Smooth muscle cell (in vitro differentiated cells): ENCODE data around the gene ATP5F1E. TPM values are rescaled to one million over a fixed set of nuclear protein-coding genes. Genes with fewer than 3 reads are reported as not detected.

Experiments used
- DNase-seq: peaks from one replicate; lab custom pipeline; 2025; ENCODE audit not compliant: unreplicated experiment; lab: John Stamatoyannopoulos, UW
- H2AFZ ChIP-seq: fragments of 200-600 bp; sonication (generic); 2 replicates; pipeline ENCODE4 v1.6.0; 2016; ENCODE audit warnings: antibody characterized with exemption, low read depth, mild to moderate bottlenecking
- H3F3A ChIP-seq: fragments of 200-600 bp; sonication (generic); 2 replicates; pipeline ENCODE4 v1.6.0; 2017; ENCODE audit warnings: antibody characterized with exemption, low read depth
- H3K27ac ChIP-seq: fragments of 200-600 bp; sonication (generic); 2 replicates; pipeline ENCODE4 v1.5.1; 2016; ENCODE audit warnings: low read depth, mild to moderate bottlenecking
- H3K27me3 ChIP-seq: fragments of 200-600 bp; sonication (generic); 2 replicates; pipeline ENCODE4 v1.6.1; 2016; ENCODE audit warnings: low read depth, mild to moderate bottlenecking
- H3K36me3 ChIP-seq: fragments of 200-600 bp; sonication (generic); 2 replicates; pipeline ENCODE4 v1.5.1; 2016; ENCODE audit warnings: low read depth
- H3K4me1 ChIP-seq: fragments of 200-600 bp; sonication (generic); 2 replicates; pipeline ENCODE4 v1.5.1; 2016; ENCODE audit warnings: low read depth
- H3K4me2 ChIP-seq: fragments of 200-600 bp; sonication (generic); 2 replicates; pipeline ENCODE4 v1.6.0; 2016; ENCODE audit warnings: mild to moderate bottlenecking
- H3K4me3 ChIP-seq: fragments of 200-600 bp; sonication (generic); 2 replicates; pipeline ENCODE4 v1.5.1; 2016; ENCODE audit warnings: mild to moderate bottlenecking
- H3K79me2 ChIP-seq: fragments of 200-600 bp; sonication (generic); 2 replicates; pipeline ENCODE4 v1.6.0; 2016; ENCODE audit warnings: low read depth, mild to moderate bottlenecking
- H3K9ac ChIP-seq: fragments of 200-600 bp; sonication (generic); 2 replicates; pipeline ENCODE4 v1.6.0; 2016; ENCODE audit warnings: low read depth
- H3K9me3 ChIP-seq: fragments of 200-600 bp; sonication (generic); replicated peaks from 2 replicates; pipeline ENCODE4 v1.5.1; 2016; ENCODE audit warnings: low read depth
- H4K20me1 ChIP-seq: fragments of 200-600 bp; sonication (generic); 2 replicates; pipeline ENCODE4 v1.6.0; 2016; ENCODE audit warnings: low read depth
- WGBS: methylation state at CpG from one replicate; pipeline ENCODE4 v1.1.7; 2016; ENCODE audit warnings: low lambda C conversion rate; 5-methylcytosine and 5-hydroxymethylcytosine counted together
- polyA plus RNA-seq: library from polyadenylated mRNA; unstranded; fragments of >200 nt; fragmentation: Nextera tagmentation; extraction: Ambion mirVana; gene quantifications from 2 replicates; pipeline ENCODE4 v1.2.1, GENCODE V29; 2016
- total RNA-seq: library from RNA; depleted of rRNA; stranded (reverse); fragments of >200 nt; gene quantifications from 2 replicates; pipeline ENCODE4 v1.2.3, GENCODE V29; 2014
- TF ChIP-seq, protein P1 (sequence below): fragments of 200-600 bp; sonication (generic); IDR thresholded peaks from 2 replicates; pipeline ENCODE4 v1.5.1; 2017; ENCODE audit warnings: borderline replicate concordance, mild to moderate bottlenecking, antibody characterized with exemption; ENCODE audit not compliant: insufficient read depth, poor library complexity, severe bottlenecking

Gene ATP5F1E
- total and polyA plus RNA-seq, 2 experiments from 2014 or later = 48.6 to 265 TPM

DNA sequence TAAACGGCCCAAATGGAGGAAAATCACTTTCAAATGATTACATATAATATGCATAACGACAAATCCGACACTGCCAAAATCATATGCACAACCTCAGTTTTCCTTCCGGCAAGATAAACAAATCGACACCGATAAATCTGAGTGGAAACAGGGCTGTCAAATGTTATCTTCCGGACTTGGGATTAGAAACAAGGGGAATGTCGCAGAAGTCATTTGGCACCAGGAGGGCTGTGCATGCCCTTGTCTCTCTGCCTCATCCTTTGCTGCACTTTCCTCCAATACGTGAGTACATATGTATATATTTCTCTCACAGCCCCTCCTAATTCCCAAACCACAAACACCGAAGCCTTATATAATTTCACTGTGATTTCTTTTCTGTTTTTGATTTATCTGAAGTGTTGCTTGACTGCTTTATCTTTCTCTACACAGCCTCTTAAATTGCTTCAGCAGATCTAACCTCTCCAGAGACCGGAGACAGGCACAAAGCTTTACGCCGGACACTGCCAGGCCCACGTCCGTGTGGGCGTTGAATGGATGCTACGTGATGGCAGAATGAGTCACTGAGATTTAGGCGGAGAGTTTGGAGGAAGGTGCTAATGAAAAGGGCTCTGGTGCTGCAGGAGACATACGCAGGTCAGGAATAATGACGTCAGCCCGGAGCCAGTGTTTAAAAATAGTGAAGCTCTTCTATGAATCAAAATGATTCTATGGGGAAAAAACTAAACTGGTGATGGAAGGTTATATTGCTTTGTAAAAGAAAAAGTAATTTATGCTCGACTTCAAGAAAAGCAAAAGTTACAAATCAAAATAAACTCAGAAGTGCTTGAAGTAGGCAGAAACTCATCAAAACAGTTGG, 31.5 kb upstream of the ATP5F1E start:
- Histone ChIP-seq H3K4me1 (peaks cover 2% of the 10 kb centered on the region), H3K27me3 (no peaks in the 10 kb centered on the region), H3K36me3 (no peaks in the 10 kb centered on the region), H3K9me3 (no peaks in the 10 kb centered on the region), H3K4me2 (peak overlapping the region; percentile 80), H2AFZ (peak overlapping the region; percentile 62), H3K27ac (peak overlapping the region; percentile 59), H4K20me1 (no peaks in the 10 kb centered on the region), H3K9ac (peak overlapping the region; percentile 33), H3K4me3 (peak overlapping the region; percentile 29), H3K79me2 (no peaks in the 10 kb centered on the region), H3F3A (peaks cover 2% of the 10 kb centered on the region)
- DNase-seq = no peak
- WGBS = 15% methylated on average over 22 of the region's 22 CpGs
- TF ChIP-seq, protein P1, sequence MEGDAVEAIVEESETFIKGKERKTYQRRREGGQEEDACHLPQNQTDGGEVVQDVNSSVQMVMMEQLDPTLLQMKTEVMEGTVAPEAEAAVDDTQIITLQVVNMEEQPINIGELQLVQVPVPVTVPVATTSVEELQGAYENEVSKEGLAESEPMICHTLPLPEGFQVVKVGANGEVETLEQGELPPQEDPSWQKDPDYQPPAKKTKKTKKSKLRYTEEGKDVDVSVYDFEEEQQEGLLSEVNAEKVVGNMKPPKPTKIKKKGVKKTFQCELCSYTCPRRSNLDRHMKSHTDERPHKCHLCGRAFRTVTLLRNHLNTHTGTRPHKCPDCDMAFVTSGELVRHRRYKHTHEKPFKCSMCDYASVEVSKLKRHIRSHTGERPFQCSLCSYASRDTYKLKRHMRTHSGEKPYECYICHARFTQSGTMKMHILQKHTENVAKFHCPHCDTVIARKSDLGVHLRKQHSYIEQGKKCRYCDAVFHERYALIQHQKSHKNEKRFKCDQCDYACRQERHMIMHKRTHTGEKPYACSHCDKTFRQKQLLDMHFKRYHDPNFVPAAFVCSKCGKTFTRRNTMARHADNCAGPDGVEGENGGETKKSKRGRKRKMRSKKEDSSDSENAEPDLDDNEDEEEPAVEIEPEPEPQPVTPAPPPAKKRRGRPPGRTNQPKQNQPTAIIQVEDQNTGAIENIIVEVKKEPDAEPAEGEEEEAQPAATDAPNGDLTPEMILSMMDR = no peak

- H3K4me3 ChIP-seq = no peak overlapping the region
- H3K27ac ChIP-seq = no peak overlapping the region
- TF ChIP-seq, protein P1 = no peak
Measured at GRCh38 chr20:59062081-59062480, 29.9 kb upstream of the ATP5F1E start.

DNA sequence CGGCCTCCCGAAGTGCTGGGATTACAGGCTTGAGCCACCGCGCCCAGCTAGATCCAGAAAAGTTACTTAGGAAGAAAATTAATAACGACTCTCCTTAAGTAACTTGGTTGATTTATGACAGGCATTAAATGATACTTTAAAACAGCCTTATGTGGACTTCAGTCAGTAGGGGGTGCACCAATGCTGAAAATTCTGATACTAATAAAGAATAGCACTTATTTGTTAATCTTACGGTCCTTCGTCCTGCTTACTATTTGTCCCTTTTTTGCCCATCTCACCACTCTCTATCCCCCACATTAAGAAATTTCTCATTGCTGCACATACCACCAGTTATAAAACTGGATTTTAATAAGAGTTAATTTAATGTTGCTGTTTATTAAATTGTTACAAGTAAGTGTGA, 23.2 kb upstream of the ATP5F1E start:
- Histone ChIP-seq H3K79me2 (no peaks in the 10 kb centered on the region), H3K9ac (no peak overlapping the region), H4K20me1 (no peaks in the 10 kb centered on the region), H3K4me1 (no peaks in the 10 kb centered on the region), H3K4me2 (no peak overlapping the region), H3K27me3 (no peaks in the 10 kb centered on the region), H3K27ac (no peak overlapping the region), H2AFZ (no peak overlapping the region), H3F3A (no peaks in the 10 kb centered on the region), H3K36me3 (no peaks in the 10 kb centered on the region), H3K9me3 (no peaks in the 10 kb centered on the region), H3K4me3 (no peak overlapping the region)
- 90% methylated on average over 7 of the region's 7 CpGs for WGBS
- TF ChIP-seq, protein P1 = peak; percentile 29
- no peak for DNase-seq

More at GRCh38 chr20:59062081-59062480, 29.9 kb upstream of the ATP5F1E start:
- H2AFZ ChIP-seq = no peak overlapping the region
- no peaks in the 10 kb centered on the region for H3K79me2 ChIP-seq
- H3K4me1 ChIP-seq = peaks cover 2% of the 10 kb centered on the region
- DNase-seq = no peak
- 72% methylated on average over 4 of the region's 4 CpGs for WGBS
- no peaks in the 10 kb centered on the region for H3K9me3 ChIP-seq
- H3K4me2 ChIP-seq = no peak overlapping the region
- no peaks in the 10 kb centered on the region for H4K20me1 ChIP-seq
- no peak overlapping the region for H3K9ac ChIP-seq
- H3K27me3 ChIP-seq = no peaks in the 10 kb centered on the region
- no peaks in the 10 kb centered on the region for H3K36me3 ChIP-seq
- H3F3A ChIP-seq = peaks cover 2% of the 10 kb centered on the region
